ENCODE results near the gene RFESD.
"Not testable (repeated sequence)": the region's sequence is repeated elsewhere in the genome, so short reads cannot be mapped to it uniquely, and the experiment has no call there.

Gene RFESD

GRCh38 chr5:95690333-95690732 is 43.8 kb downstream of the RFESD start:
- TF ChIP-seq CTCF (IDR thresholded peaks at IDR 0.05; ENCODE audit: borderline replicate concordance, insufficient read depth, low read depth, low read length), result no peak
- no peak overlapping the region for H3K4me3 ChIP-seq (ENCODE audit: low read depth, low read length)

GRCh38 chr5:95697781-95698681 is 51.5 kb downstream of the RFESD start:
- no peak overlapping the region for H3K4me3 ChIP-seq (ENCODE audit: low read depth, low read length)
- no peak for TF ChIP-seq CTCF (IDR thresholded peaks at IDR 0.05; ENCODE audit: borderline replicate concordance, insufficient read depth, low read depth, low read length)

- no peak for TF ChIP-seq CTCF (IDR thresholded peaks at IDR 0.05; ENCODE audit: borderline replicate concordance, insufficient read depth, low read depth, low read length)
- no peak overlapping the region for H3K4me3 ChIP-seq (ENCODE audit: low read depth, low read length)
These were observed 52.8 kb downstream of the RFESD start for GRCh38 chr5:95699337-95699736.

GRCh38 chr5:95701074-95701473 is 54.5 kb downstream of the RFESD start:
- H3K4me3 ChIP-seq (ENCODE audit: low read depth, low read length), result no peak overlapping the region
- no peak for TF ChIP-seq CTCF (IDR thresholded peaks at IDR 0.05; ENCODE audit: borderline replicate concordance, insufficient read depth, low read depth, low read length)

- TF ChIP-seq CTCF (IDR thresholded peaks at IDR 0.05; ENCODE audit: borderline replicate concordance, insufficient read depth, low read depth, low read length), result no peak
- no peak overlapping the region for H3K4me3 ChIP-seq (ENCODE audit: low read depth, low read length)
These were observed 57.6 kb downstream of the RFESD start for GRCh38 chr5:95704150-95704549.

- H3K4me3 ChIP-seq (ENCODE audit: low read depth, low read length), result not testable (repeated sequence)
These were observed 59.6 kb downstream of the RFESD start for GRCh38 chr5:95706196-95706595.

- TF ChIP-seq CTCF (IDR thresholded peaks at IDR 0.05; ENCODE audit: borderline replicate concordance, insufficient read depth, low read depth, low read length), result no peak
- H3K4me3 ChIP-seq (ENCODE audit: low read depth, low read length), result no peak overlapping the region
These were observed 60.5 kb downstream of the RFESD start for GRCh38 chr5:95707055-95707454.

Measured in GM12875 (cell line).